HG03457 (cell line): ENCODE data around the gene UBE2V1.
"Not testable (repeated sequence)": the region's sequence is repeated elsewhere in the genome, so short reads cannot be mapped to it uniquely, and the experiment has no call there.

ENCODE experiments used
- ATAC-seq: cut with Tn5 transposase; IDR thresholded peaks from one replicate; pipeline ENCODE4 v1.9.1; 2021; ENCODE audit warnings: moderate number of reproducible peaks; ENCODE audit not compliant: unreplicated experiment

The UBE2V1 gene

DNA sequence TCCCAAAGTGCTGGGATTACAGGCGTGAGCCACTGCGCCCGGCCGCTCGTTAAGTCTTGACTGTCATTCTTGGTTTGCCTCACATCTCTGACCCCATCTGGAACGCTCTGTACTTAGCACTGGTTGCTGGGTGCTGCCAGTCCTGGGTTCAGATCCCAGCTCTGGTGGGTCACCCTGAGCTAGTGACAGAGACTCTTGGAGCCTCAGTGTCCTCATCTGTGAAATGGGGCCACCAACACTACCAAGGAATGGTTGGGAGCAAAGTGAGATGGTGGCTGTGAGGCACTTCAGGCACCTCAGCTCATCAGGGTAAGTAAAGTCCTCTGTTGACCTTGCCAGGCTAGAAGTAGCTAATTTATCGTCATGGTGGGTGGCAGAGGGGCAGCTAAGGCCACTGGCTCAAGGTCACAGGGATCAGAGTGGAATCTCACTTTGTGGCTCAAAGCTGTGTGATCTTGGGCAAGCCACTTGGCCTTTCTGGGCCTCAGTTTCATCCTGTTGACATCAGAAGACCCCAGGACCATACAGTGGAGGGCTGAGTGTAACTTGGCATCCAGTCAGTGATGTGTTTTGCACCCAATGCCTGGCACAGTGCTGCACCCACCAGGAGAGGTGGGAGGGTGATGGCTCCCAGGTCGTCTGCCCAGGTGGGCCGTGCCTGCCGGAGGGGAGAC lies 46.7 kb downstream of the UBE2V1 start:
- no peak for ATAC-seq

- no peak for ATAC-seq
These were observed 47.7 kb downstream of the UBE2V1 start for GRCh38 chr20:50065325-50065615.

- ATAC-seq: not testable (repeated sequence)
These were observed 49.2 kb downstream of the UBE2V1 start for GRCh38 chr20:50063763-50064162.

DNA sequence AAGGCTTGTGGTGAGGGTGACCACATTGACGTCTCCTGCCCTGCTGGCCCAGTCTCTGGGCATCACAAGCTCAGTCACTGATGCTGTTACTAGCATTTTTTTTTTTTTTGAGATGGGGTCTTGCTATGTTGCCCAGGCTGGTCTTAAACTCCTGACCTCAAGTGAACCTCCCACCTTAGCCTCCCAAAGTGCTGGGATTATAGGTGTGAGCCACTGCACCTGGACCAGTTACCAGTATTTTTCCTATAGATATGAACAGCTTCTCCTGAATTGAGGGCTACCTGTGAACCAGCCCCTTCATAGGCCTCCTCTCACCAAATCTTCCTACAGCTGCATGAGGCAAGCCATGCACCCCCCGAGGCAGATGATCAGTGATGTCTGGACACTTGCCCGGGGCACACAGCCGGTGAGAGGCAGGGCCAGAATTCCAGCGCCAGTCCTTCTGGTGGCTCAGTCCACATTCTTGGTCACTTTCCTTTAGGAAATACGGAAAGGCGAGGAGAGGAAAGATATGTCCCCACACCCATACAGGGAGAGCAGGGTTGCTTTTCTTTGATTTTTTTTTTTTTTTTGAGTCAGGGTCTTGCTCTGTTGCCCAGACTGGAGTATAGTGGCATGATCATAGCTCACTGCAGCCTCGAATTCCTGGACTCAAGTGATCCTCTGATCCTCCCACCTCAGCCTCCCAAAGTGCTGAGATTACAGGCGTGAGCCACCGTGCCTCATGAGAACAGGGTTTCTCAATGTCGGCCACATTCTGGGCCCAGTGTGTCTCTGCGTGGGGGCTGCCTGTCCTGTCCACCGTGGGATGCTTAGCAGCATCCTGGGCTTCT lies 50.7 kb downstream of the UBE2V1 start:
- ATAC-seq: no peak

- no peak for ATAC-seq
These were observed 51.6 kb downstream of the UBE2V1 start for GRCh38 chr20:50061151-50062005.

DNA sequence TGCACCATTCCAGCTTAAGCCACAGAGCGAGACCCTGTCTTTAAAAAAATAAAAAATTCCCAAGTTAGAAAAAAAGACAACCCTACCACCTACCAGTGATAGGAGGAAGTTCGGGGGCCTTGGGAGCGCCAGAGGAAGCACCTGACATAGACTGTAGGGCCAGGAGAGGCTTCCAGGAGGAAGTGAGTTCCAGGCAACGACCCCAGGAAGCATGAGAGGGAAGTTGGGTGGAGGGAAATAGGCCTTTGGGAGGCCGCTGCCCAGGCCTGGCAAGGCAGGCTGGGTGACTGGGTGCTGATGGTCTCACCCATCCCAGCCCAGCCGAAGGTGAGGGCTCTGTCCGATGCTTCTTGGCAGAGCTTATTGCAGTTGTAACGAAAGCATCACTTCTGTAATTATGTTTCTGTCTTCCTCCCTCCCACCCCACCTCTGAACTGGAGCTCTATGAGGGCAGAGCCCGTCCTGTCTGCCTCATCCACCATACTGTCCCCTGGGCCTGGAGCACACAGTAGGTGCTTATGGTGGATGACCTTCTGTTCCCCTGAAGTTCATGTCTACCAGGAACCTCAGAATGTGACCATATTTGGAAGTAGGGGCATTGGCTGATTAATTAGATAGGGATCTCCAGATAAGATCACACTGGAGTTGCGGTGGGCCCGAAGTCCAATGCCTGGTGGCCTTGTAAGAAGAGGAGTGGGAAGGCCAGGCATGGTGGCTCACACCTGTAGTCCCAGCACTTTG lies 54.1 kb downstream of the UBE2V1 start:
- ATAC-seq: no peak

GRCh38 chr20:50057714-50058053 lies 55.3 kb downstream of the UBE2V1 start:
- no peak for ATAC-seq

- no peak for ATAC-seq
These were observed 55.8 kb downstream of the UBE2V1 start for GRCh38 chr20:50056951-50057713.

- no peak for ATAC-seq
These were observed 56.5 kb downstream of the UBE2V1 start for GRCh38 chr20:50056408-50056926.

DNA sequence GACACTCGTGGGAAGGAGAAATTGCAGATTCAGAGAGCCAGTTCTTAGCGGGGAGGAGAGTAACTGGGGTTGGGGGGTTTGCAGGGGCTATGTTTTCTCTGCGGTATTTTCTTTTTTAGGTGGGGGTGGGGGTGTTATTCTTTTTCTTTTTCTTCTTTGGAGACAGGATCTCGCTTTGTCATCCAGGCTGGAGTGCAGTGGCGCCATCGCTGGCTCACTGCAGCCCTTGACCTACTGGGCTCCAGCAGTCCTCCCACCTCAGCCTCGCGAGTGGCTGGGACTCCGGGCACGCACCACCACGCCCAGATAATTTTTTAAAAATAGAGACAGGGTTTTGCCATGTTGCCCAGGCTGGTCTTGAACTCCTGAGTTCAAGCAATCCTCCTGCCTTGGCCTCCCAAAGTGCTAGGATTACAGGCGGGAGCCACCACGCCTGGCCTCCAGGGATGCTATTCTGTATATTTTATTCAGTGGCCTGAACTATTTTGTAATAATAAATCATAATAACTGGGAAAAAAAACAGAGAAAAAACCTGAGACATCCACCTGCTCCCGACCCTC lies 57.3 kb downstream of the UBE2V1 start:
- no peak for ATAC-seq

DNA sequence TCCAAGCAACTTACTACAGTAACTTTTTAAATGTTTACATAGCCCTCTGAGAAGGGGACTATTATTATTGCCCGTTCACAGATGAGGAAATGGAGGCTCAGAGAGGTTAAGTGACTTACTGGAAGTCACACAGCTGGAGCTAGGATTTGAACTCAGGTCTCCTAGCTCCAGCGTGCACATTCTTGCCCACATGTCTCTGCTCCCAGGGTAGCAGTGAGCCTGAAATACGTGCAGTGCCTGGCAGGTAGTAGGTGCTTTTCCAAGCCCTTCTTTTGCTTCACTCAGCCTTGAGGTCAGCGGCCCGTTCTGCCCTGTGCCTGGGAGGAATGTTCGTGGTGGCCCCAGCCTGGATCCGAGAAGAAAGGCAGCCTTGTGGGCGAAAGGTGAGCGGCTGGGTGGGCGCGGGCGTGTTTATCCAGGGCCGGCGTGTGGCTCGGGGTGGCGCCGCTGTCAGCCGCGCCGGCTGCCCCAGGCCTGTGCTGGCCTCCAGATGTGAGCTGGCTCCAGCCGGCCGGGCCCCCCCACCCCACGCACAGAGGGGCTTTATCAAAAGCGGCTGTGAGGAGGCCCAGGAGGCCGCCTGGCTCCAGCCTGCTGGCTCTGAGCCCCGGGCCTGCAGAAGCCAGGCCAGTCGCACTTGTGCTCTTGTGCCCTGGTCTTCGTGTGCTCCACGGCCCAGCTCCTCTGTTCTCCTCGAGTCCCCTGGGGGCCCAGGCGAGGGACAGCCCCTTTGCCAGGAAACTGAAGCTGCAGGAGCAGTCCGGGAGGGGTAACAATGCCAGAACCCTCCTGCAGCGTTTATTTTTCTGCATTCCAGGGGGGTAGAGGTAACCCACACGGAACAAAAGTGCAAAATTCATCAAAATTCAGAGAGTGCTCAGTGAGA lies 58.1 kb downstream of the UBE2V1 start:
- no peak for ATAC-seq

DNA sequence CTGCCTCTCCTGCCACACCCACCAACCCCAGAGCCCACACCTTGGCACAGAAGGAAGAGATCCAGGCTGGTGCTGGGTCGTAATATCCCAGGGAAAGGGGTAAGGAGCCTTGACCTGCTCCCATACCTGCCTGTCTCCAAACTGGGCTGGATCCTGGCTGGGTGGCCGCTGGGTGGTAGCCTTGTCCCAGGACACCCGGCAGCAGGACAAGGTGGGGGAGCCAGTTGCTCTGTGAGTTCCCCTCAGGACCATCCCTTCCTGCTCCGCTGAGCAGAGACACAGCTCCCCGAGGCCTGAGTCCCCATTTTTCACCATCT lies 58.8 kb downstream of the UBE2V1 start:
- no peak for ATAC-seq

DNA sequence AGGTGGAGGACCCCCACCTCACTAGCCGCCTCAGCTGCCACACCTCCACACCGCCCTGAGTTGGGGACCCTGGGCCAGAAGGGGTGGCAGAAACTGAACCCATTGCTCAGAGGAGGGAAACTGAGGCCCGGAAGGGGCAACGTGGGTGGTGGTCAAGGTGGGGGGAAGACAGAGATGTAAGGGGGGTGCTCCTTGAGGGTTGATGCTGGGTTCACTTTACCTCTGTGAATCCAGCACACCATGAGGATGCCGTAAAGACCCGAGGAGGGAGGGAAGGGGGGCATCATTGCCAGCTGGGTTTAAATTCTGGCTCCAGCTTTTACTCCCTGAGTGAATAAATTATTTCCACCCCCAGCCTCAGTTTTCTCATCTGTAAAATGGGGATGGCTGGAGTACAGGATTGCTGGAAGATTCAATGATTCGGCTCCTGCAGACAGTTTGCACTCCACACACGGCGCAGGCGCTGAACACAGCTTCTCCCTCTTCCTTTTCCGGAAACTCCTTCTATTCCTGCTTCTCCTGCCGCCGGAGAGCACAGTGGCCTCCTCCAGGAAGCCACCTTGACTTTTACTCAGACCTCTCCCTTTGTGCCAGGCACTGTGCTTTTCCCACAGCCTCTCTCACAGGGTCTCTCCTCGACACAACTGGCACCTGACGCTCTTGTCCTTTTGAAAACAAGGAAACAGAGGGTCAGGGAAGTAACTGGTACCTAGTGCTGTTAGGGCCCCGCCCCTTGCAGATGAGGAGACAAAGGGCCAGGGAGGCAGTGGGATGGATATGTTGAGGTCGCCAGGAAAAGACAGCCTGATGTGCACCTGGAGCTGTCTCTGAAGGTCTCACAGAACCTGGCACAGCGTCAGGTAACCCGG lies 59.4 kb downstream of the UBE2V1 start:
- ATAC-seq: no peak

DNA sequence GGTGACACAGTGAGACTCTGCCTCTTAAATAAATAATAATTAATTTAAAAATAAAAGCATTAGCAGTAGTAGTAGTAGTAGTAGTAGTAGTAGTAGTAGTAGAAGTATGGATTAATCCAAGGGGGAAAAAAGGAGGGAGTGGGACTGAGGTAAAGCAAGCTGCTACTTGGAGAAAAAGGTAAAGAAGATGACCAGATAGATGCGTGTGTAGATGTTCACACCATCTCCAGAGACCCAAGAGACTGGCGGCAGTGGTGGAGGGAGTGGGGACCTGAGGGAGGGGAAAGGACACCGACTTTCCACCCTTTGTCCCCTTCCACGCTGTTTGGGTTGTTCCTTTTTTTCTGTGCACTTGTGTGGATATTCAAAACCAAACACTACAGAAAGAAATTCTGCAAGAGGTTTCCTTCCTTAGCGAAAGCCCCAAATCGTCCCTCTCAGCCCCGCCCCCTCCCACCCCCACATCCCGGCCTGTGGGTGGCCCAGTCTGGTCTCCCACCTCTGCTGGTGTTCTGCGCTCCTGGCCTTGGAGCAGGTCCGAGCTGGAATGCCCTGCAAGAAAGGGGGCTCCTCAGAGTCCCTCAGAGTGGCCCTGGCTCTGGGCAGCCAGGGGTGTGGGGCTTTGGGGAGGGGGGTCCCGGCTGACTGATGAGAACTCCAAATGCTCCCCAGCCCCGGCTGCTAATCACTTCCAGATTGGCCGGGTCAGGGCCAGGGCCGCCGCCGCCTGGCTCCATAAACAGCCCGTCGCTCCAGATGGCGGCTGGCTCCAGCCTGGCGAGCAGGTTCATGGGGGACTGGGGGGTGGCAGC lies 60.2 kb downstream of the UBE2V1 start:
- no peak for ATAC-seq

- no peak for ATAC-seq
These were observed 62.2 kb downstream of the UBE2V1 start for GRCh38 chr20:50050660-50051308.

DNA sequence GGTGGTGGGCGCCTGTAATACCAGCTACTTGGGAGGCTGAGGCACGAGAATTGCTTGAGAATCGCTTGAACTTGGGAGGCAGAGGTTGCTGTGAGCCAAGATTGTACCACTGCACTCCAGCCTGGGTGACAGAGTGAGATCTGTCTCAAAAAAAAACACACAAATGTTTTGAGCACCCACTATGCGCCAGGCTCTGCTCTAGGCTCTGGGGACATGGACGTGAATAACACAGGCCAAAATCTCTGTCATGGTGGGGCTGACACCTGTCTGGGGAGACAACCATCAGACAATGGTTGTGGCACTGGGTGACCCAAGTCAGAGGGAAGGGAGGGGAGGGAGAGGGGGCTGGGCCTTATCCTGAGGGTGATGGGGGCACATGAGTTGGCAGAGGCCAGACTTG lies 62.7 kb downstream of the UBE2V1 start:
- no peak for ATAC-seq
